Measurements from ENCODE around the gene TYW1.
"Not testable (repeated sequence)": the region's sequence is repeated elsewhere in the genome, so short reads cannot be mapped to it uniquely, and the experiment has no call there.

Gene TYW1

DNA sequence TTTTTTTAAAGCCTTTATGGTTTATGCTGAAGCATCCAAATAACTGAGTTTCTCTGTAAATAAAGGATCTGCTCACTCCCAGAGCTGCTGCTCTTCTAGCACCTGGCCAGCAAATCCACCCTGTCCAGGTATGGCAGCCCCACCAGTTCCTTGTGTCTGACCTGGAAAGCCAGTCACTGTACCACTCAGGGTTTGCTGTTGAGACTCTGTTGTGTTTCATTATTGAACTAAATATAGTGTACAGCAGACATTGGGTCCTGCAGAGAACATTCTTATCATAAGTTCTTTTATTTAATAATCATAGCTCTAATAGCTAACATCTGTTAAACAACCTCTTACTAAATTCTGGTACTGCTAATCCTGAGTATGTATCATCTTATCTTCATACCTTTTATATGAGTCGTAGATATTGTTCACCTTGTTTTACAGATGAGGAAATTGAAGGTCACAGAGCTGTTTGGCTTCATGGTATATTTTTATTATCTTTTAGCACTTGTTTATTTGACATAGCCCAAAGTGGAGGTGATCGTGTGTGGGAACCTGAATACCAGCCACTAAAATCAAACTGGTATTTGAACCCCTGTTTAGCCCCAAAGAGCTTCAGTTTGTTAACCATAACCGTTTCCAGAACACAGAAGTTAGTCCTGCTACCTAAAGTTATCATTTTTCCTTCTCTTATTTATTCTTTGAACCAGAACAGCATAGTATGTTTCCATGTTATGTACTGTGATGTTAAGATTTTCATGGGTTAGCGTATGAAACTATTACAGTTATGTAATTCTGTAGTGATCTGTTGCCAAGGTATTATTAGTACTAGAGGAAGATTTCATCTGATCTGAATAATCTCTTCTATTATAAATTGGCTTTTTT is 139.2 kb downstream of the TYW1 start:
- not testable (repeated sequence) for DNase-seq

DNA sequence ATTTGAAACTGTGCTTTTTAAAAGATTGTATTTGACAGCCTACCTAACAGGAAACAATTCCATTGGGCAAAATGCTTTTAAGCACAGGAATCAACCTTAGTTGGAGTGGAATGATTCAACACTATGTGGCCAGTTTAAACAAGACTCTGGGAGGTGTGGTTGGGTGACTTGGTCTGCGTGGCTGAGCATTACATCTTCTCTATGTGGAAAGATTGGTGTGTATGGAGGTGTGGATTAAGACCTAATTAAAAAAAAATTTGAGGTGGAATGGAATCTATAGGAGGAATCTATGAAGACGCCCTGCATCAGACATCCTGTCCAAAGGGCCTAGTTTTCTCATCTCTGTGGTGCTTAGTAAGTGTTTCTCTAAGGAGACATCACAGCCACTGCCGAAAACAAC is 140.9 kb downstream of the TYW1 start:
- DNase-seq = not testable (repeated sequence)

DNA sequence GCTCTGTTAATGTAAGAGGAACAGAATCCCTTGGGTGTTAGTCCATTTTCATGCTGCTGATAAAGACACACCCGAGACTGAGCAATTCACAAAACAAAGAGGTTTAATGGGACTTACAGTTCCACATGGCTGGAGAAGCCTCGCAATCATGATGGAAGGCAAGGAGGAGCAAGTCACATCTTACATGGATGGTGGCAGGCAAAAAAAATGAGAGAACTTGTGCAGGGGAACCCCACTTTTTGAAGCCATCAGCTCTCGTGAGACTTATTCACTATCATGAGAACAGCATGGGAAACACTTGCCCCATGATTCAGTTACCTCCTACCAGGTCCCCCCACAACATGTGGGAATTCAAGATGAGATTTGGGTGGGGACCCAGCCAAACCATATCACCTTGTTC is 143.2 kb downstream of the TYW1 start:
- not testable (repeated sequence) for DNase-seq

DNA sequence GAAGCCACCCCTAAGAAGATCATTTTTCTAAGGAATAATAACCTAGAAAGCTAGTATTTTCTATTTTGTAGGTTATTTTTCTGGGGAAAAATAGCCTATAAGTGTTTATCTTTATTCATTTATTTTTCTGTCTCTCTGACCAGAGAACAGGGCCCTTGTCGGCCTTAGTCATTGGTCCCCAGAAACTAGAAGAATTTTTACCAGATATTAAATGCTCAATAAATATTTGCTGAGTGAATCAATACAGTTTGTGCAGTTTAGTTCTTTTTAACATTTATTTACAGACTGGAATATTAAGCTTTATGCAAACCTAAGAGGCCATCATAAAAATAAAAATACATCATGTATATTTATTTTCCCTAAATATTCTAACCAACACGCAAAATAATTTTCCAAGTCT is 144.4 kb downstream of the TYW1 start:
- DNase-seq = not testable (repeated sequence)

DNA sequence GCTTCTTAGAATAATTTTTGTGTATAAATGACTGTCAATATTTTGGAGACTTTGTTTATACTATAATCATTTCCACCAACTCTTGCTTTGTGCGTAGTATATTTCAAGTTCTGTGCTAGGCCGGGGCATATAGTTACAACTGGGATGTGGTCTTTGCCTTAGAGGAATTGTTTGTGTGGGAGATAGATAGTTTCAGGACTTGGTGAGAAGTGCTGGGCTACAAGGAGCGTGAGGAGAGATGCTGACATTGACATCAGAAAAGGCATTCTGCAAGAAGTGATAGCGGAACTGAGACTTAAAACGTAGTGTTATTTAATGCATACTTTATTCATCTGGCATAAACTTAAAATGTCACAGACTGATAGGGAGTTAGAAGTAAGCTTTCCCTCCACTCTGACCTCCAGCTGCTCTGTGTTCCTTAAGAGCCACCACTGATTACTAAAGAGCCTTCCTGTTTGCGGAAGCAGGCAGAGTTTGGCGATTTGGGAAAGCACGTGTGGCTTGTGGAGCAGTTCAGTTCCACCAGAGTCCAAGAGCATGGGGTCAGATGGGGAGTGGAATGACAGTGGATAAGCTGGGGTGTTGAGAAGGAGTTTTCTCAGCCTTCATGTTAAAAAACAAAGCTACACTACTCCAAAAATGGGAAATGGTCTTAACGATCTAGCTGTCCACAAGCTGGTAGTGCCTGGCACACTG is 146.6 kb downstream of the TYW1 start:
- not testable (repeated sequence) for DNase-seq

DNA sequence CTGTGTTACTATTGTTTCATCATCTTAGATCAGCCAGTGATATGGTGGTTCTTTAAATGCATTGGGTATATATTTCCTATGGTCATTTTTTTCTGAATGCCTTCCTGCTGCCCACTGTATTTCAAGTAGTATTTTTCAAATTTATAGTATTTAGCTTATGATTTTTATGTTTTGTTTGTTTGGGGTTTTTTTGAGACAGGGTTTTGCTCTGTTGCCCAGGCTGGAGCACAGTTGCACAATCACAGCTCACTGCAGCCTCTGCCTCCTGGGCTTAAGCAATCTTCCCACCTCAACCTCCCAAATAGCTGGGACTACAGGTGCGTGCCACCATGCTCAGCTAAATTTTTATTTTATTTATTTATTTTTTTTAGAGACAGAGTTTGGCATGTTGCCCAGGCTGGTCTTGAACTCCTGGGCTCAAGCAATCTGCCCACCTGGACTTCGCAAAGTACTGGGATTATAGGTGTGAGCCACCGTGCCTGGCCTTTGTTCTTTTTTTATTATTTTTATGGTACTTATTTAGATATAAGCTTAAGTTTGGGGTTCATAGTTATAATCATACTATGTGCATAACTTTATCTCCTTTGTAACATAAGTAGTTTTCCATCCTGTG is 149.1 kb downstream of the TYW1 start:
- not testable (repeated sequence) for DNase-seq

DNA sequence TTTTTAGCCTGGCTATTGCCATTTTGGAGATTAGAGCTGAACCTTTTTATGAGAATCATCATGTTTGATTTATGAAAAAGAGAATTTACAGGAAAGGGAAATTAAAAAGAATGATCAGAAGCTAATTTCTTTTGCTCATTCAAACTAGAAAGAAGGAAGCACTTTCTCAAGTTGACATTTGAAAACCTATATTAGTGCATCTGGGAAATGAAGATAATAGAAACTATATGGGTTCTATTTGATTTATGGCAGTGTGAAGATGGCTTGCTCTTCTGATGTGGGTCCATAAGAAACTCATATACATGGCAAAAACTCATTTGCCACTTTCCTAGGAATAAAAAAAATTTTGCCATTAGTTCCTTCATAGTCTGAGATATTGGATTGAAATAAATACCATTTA is 152.5 kb downstream of the TYW1 start:
- DNase-seq = not testable (repeated sequence)

DNA sequence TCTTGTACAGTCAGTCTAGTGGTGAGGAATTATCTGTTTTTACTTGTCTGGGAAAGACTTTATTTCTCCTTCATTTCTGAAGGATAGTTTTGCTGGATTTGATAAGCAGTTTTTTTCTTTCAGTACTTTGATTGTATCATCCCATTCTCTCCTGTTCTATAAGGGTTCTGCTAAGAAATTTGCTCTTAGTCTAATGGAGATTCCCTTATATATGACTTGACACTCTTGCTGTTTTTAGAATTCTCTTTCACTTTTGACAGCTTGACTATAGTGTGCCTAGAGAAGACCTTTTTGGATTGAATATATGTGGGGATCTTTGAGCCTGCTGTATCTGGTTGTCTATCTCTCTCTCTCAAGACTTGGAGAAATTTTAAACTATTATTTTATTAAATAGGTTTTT is 157.7 kb downstream of the TYW1 start:
- not testable (repeated sequence) for DNase-seq

DNA sequence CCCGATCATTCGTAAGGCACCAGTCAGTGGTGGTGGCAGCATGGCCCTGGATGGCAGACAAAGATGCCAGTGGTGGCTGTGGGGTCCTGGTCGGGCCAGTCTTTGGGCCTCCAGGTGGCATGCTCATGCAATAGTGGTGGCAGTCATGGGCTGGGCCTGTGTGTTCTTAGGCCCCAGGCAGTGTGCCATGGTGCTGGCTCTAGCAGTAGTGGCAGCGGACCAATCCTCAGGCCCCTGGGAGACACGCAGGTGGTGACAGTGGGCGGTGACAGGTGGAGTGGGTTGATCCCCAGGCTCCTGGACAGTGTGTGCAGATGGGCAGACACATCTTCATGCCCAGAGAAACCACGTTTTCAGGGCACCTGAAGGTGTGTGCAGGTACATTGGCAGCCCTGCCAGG is 159.4 kb downstream of the TYW1 start:
- DNase-seq = not testable (repeated sequence)

DNA sequence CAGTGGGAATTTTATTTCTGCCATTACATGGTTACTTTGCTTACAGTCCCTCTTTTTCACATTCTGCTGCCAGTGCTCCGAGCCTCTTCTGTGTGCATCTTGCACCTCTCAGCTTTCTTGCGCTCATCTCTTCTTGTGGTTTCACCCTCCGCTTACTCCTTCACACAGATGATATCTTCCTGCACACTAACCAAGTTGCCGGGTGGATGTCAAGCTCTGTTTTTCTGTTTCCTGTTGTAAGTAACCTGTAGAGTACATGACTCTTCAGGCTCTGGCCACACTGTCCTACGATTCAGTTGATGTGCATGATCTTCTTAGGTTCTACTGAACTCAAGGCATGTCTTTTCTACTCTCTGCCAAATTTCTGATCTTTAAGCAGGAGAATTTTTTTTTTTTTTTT is 166.7 kb downstream of the TYW1 start:
- peak; percentile 61 for DNase-seq

DNA sequence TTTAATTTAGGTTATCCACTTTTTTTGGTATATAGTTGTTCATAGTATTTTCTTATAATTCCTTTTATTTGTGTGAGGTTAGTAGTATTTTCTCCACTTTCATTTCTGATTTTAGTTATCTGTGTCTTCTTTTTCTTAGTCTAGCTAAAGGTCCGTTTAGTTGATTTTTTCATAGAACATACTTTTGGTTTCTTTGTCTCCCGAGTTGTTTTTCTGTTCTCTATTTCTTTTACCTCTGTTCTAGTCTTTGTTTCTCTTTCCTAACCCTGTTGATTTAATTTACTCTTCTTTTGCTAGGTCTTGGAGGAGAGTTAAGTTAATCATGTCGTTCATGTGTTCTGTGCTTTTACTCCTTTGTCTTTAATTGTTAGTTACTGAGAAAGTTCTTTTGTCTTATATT is 174.5 kb downstream of the TYW1 start:
- DNase-seq = not testable (repeated sequence)

DNA sequence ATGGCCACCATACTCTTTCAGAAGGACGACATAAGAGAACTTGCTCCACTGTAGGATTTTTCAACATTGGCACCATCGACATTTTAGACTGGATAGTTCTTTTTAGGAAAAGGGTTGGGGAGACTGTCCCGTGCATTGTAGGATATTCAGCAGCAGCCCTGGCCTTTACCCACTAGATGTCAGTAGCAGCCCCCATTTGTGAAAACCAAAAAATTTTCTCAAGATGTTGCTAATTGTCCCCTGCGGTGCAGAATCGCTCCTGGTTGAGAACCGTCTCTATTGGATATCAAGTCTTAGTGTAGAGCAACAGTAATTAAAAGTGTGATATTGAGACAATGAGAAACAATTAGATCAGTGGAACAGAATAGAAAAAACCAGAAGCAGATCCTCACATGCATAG is 180.1 kb downstream of the TYW1 start:
- DNase-seq = not testable (repeated sequence)

DNA sequence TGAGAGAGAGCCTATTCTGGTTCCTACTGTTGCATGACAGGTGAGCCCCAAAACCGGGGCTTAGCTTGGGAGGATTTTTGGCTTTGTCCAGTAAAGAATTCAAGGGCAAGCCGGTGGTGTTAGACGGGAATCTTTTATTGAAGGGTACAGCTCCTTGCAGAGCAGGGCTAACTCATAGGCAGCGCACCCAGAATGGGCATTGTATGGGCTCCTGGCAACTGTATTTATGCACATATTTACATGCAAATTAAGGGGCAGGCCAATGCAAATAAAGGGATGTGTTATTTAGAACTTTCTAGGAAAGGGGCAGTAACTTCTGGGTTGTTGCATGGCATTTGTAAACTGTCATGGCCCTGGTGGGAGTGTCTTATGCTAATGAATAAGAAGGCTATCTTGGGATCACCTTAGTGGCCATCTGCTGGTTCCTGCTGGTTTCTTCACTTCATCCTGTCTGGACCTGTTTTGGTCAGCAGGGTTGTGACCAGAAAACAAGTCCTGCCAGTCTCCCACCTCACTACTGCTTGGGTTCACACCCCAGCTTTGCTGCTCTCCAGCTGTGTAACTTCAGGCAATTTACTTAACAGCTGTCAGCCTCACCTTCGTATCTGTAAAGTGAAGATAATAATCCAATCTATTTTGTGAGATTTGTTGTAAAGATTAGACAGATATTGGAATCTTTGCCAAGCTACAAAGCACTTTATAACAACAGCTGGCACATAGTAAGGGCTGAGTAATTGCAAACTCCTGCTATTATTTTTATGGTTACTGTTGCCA is 182.5 kb downstream of the TYW1 start:
- not testable (repeated sequence) for DNase-seq

DNA sequence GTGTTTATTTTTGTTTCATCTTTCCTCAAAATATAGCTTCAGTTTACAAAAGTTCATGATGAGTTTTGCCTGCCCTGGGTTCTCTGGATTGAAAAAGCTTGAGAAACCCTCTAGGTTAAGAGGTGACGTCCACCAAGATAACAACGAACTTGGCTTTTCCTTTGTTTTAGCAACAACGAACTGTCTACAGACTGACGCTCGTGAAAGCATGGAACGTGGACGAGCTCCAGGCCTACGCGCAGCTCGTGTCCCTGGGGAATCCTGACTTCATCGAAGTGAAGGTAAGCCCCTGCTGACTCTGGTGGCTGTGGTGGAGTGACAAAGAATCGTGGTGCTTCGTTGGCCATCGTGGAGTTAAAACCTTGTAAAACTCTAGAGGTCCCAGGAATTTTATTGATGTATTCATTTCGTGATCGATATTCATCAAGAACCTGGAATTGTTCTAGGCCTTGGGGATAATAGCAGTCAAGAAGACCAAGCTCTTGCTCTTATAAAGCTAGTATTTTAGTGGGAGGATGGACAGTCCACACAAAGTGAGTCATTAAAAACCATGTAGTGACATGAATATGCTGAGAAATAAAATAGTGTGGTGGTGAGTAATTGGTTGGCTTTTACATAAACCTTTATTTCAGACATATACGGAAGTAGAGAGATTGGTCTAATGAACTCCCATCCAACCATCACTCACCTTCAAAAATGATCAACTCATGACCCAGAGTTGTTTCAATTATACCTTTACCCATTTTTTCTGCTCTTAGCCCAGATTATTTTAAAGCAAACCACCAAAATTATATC is 186.5 kb downstream of the TYW1 start:
- not testable (repeated sequence) for DNase-seq

DNA sequence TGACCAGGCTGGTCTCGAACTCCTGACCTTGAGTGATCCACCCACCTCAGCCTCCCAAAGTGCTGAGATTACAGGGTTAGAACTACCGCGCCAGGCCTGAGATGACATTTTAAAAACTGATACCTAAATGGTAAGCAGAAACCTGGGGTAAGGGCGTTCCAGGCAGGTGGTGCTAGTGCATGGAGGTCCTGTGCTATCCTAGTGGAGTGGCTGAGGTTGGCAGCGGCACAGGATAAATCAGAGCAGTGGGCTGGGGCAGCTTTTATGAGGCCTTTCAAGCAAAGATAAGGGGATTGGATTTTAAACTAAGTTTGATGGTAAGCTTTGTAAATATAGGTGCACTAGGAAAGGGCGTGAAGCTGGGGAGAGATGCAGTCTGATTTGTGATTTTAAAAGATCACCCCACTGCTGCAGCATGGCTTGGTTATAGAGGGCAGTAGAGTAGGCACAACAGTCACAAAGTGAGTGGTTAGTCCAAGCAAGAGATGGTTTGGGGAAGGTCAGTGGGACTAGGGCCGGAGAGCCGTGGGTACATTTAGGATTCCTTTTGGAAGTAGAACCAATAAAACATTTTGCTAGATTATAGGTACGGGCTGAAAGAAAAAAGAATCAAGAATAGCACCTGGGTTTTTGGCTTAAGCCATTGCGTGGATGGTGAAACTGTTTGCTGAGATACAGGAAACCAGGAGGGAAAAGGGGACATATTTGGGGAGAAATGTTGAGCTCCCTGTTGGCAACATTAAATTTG is 188.5 kb downstream of the TYW1 start:
- not testable (repeated sequence) for DNase-seq

DNA sequence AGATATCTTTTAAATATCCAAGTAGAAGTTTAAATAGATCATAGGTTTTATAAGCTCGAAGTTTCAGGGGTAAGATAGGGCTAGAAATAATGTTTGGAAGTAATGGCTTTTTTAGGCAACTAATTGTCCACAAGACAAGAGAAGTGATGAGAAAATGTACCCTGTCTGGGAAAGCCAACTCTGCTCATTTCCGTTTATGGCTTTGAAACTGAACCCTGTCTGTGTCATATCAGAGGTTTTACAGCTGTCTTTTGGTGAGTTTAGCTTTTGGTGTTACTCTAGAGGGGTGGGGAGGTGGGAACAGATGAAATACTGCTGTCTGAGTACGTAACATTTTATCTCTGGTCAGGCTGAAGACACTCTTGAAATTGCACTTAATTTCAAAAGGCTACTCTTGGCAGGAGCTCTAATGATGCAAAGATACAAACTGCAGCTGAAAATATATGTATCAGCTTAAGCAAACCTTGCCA is 189.1 kb downstream of the TYW1 start:
- not testable (repeated sequence) for DNase-seq

DNA sequence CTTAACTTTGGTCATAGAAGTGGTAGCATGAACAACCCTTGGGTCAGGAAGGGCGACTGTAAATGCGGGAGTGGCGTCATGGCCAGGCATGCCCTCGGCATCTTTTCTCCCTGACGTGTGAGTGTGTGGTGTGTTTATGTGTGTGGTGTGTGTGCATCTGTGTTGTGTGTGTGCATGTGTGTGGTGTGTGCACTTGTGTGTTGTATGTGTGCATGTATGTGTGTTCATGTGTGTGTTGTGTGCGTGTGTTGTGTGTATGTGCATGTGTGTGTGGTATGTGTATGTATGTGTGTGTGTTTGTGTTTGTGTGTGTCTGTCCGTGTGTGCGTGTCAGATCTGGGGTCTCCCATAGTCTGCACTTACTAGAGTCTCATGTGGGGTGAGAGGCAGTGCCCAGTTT is 192.5 kb downstream of the TYW1 start:
- DNase-seq = not testable (repeated sequence)

DNA sequence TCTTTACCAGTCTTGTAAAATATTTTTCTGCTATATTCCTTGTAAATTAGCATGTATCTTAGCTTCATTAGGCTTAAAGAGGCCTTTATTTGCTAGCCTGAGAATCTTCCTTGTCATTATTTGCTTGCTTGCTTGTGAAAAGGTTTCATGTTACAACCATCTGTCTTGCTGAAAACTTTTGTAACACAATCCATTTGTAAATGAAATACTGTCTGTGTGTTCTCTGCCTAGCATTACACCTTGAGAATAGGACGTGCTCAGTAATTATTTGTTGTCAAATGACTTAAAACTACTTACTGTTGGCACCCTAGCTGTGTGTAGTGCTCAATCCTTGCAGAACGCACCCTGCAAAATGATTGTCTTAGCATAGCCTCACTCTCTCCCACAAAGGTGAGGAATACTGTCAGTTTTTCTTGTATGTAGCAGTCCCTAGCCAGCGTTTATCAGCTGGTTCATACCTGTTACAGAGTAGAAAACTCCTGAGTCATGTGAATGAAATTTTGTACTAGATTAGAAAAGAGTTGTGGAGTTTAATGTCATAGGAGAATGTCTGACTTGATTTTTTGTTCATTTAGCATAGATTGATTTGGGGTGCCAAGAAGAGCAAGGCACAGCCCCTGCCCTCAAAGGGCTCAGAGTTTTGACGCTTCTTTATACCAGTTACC is 193.3 kb downstream of the TYW1 start:
- DNase-seq = not testable (repeated sequence)

DNA sequence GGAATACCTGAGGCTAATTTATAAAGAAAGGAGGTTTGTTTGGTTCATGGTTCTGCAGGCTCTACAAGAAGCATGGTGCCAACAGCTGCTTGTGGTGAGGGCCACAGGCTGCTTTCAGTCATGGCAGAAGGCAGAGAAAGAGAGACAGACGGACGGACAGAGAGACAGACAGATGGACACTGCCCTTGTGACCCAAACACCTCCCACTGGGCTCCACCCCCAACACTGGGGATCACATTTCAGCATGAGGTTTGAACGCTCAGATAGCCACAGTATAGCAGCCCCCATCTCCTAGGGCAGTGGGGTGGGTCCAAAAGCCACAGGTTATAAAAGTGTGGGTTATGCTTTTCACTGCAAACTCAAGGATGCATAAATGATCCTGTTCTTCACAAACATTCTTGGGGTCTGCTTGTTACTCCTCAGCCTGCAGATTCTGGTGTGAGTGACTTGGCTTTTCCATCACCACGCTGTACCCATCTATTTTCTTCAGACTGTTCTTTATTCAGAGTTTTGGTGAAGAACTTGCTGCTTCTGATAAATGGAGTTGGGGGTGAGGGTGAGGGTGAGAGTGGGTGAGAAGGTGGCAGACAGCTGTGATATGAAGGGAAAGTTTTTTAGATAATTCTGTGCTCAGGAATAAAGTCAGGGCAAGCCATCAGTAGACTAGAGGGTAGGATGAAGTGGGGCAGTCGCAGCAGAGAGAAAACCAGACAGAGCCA is 194.5 kb downstream of the TYW1 start:
- DNase-seq = not testable (repeated sequence)
